Measurements from ENCODE around the gene XYLB.

- TF ChIP-seq CTCF (IDR thresholded peaks at IDR 0.05; ENCODE audit: low read length) (no peak), EZH2 (optimal IDR thresholded peaks at IDR 0.05; ENCODE audit: low read depth, low read length) (no peak), EZH2phosphoT487 (IDR thresholded peaks at IDR 0.05; ENCODE audit: low read length) (no peak)
Observed at GRCh38 chr3:38312356-38312755, 34.2 kb upstream of the XYLB start.
